HepG2 (cell line): Measurements from ENCODE around the gene LEMD2. TPM values are rescaled to one million over a fixed set of nuclear protein-coding genes. Genes with fewer than 3 reads are reported as not detected.
A peak's percentile ranks its signal among the peaks of the same experiment; 100 is the strongest.

ENCODE experiments used
- GTF3A ChIP-seq: sonication (generic); formaldehyde crosslinking; conservative IDR thresholded peaks from 2 replicates; pipeline ENCODE4 v1.4.0; 2020; ENCODE audit warnings: mild to moderate bottlenecking, missing genetic modification reagents
- HMG20A ChIP-seq: IDR thresholded peaks from 2 replicates; pipeline ENCODE4 v1.6.1; 2016; ENCODE audit warnings: borderline replicate concordance
- HMGA1 ChIP-seq: sonication (generic); formaldehyde crosslinking; conservative IDR thresholded peaks from 2 replicates; pipeline ENCODE4 v1.4.0; 2020; ENCODE audit warnings: missing genetic modification reagents
- MEIS2 ChIP-seq: sonication (generic); formaldehyde crosslinking; IDR thresholded peaks from 2 replicates; pipeline ENCODE4 v1.9.0; 2021; ENCODE audit warnings: mild to moderate bottlenecking, missing genetic modification reagents
- NR2F2 ChIP-seq: IDR thresholded peaks from 2 replicates; pipeline ENCODE4 v1.6.1; 2012; ENCODE audit warnings: low read depth, inconsistent platforms, borderline replicate concordance
- NRL ChIP-seq: sonication (generic); formaldehyde crosslinking; IDR thresholded peaks from 2 replicates; pipeline ENCODE4 v1.5.0; 2020; ENCODE audit warnings: missing genetic modification reagents, mild to moderate bottlenecking, moderate library complexity, borderline replicate concordance
- PRPF4 ChIP-seq: fragments of 200-400 bp; formaldehyde crosslinking; IDR thresholded peaks from 2 replicates; pipeline ENCODE4 v1.6.1; 2016; ENCODE audit warnings: low read length, low read depth; ENCODE audit not compliant: poor library complexity, severe bottlenecking
- RNF219 ChIP-seq: sonication (generic); formaldehyde crosslinking; IDR thresholded peaks from 2 replicates; pipeline ENCODE4 v1.5.0; 2020; ENCODE audit warnings: mild to moderate bottlenecking, missing genetic modification reagents
- SIN3B ChIP-seq: fragments of 150-350 bp; IDR thresholded peaks from 2 replicates; pipeline ENCODE4 v1.6.1; 2014; ENCODE audit warnings: low read length
- SOX5 ChIP-seq: IDR thresholded peaks from 2 replicates; pipeline ENCODE4 v1.6.1; 2016; ENCODE audit warnings: borderline replicate concordance
- SP140L ChIP-seq: sonication (generic); formaldehyde crosslinking; IDR thresholded peaks from 2 replicates; pipeline ENCODE4 v1.4.0; 2020; ENCODE audit warnings: missing genetic modification reagents, borderline replicate concordance
- STAT5B ChIP-seq: sonication (generic); formaldehyde crosslinking; IDR thresholded peaks from 2 replicates; pipeline ENCODE4 v1.4.0; 2020; ENCODE audit warnings: missing genetic modification reagents
- TBL1XR1 ChIP-seq: fragments of 150-350 bp; IDR thresholded peaks from 2 replicates; pipeline ENCODE4 v1.6.1; 2014; ENCODE audit warnings: borderline replicate concordance, low read length; ENCODE audit not compliant: partially characterized antibody
- TGIF2 ChIP-seq: IDR thresholded peaks from 2 replicates; pipeline ENCODE4 v1.6.1; 2016; ENCODE audit warnings: control low read depth, missing compliant biosample characterization
- THYN1 ChIP-seq: sonication (generic); formaldehyde crosslinking; IDR thresholded peaks from 2 replicates; pipeline ENCODE4 v1.8.1; 2023; ENCODE audit warnings: low read depth, mild to moderate bottlenecking, moderate library complexity, missing genetic modification reagents, borderline replicate concordance
- ZBTB2 ChIP-seq: sonication (generic); formaldehyde crosslinking; IDR thresholded peaks from 2 replicates; pipeline ENCODE4 v1.8.0; 2022; ENCODE audit warnings: low read depth, missing genetic modification reagents
- ZFP1 ChIP-seq: IDR thresholded peaks from 2 replicates; pipeline ENCODE4 v1.6.1; 2016
- ZMAT3 ChIP-seq: sonication (generic); formaldehyde crosslinking; conservative IDR thresholded peaks from 2 replicates; pipeline ENCODE4 v1.7.0; 2021; ENCODE audit warnings: missing genetic modification reagents
- ZNF101 ChIP-seq: sonication (generic); formaldehyde crosslinking; IDR thresholded peaks from 2 replicates; pipeline ENCODE4 v1.4.0; 2020; ENCODE audit warnings: mild to moderate bottlenecking, low read depth, missing genetic modification reagents, borderline replicate concordance
- ZNF121 ChIP-seq: sonication (generic); formaldehyde crosslinking; IDR thresholded peaks from 2 replicates; pipeline ENCODE4 v1.5.0; 2020; ENCODE audit warnings: mild to moderate bottlenecking, missing genetic modification reagents
- ZNF569 ChIP-seq: sonication (generic); formaldehyde crosslinking; IDR thresholded peaks from 2 replicates; pipeline ENCODE4 v1.5.0; 2020; ENCODE audit warnings: mild to moderate bottlenecking, missing genetic modification reagents, moderate library complexity, borderline replicate concordance
- ZNF577 ChIP-seq: sonication (generic); formaldehyde crosslinking; IDR thresholded peaks from 2 replicates; pipeline ENCODE4 v1.4.0; 2020; ENCODE audit warnings: mild to moderate bottlenecking, low read depth, missing genetic modification reagents, borderline replicate concordance
- ZNF678 ChIP-seq: sonication (generic); formaldehyde crosslinking; IDR thresholded peaks from 2 replicates; pipeline ENCODE4 v1.4.0; 2020; ENCODE audit warnings: mild to moderate bottlenecking, missing genetic modification reagents
- ZNF691 ChIP-seq: sonication (generic); formaldehyde crosslinking; IDR thresholded peaks from 2 replicates; pipeline ENCODE4 v1.4.0; 2020; ENCODE audit warnings: missing genetic modification reagents, low read depth, mild to moderate bottlenecking, borderline replicate concordance
- ZNF790 ChIP-seq: sonication (generic); formaldehyde crosslinking; IDR thresholded peaks from 2 replicates; pipeline ENCODE4 v1.8.0; 2022; ENCODE audit warnings: missing genetic modification reagents, mild to moderate bottlenecking, borderline replicate concordance
- polyA plus RNA-seq, 8 experiments: library from polyadenylated mRNA; depleted of rRNA in 3 of 8; stranded (reverse) in 7 of 8; unstranded in 1 of 8; fragments of >200 nt; fragmentation: Illumina TruSeq in 4 of 8; extraction: Trizol in 4 of 8; gene quantifications; 2 replicates each; pipeline versions ENCODE4 v1.2.1 to v1.2.3, GENCODE V29; 2011 to 2016; ENCODE audit warnings: low read depth in 4 of 8, missing spikeins in 1 of 8, mixed read lengths in 1 of 8; ENCODE audit not compliant: insufficient read depth in 1 of 8
- total RNA-seq, 5 experiments: library from RNA; depleted of rRNA; stranded (reverse); fragments of >200 nt; fragmentation: Illumina TruSeq; extraction: Trizol; gene quantifications; 2 replicates each; pipeline ENCODE4 v1.2.3, GENCODE V29; 2016; ENCODE audit warnings: low read depth in 1 of 5
- TF ChIP-seq, protein P1 (sequence below): sonication (generic); formaldehyde crosslinking; IDR thresholded peaks from 2 replicates; pipeline ENCODE4 v1.5.0; 2020; ENCODE audit warnings: missing genetic modification reagents

The LEMD2 gene
- total and polyA plus RNA-seq, 2 of the 13 experiments (the other 11 are each of a cell fraction or from before 2014, with no cell fraction given): 45.2 to 62.9 TPM

- TF ChIP-seq RNF219 (CRISPR knock-in tag): no peak
- TF ChIP-seq, protein P1, sequence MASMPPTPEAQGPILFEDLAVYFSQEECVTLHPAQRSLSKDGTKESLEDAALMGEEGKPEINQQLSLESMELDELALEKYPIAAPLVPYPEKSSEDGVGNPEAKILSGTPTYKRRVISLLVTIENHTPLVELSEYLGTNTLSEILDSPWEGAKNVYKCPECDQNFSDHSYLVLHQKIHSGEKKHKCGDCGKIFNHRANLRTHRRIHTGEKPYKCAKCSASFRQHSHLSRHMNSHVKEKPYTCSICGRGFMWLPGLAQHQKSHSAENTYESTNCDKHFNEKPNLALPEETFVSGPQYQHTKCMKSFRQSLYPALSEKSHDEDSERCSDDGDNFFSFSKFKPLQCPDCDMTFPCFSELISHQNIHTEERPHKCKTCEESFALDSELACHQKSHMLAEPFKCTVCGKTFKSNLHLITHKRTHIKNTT: no peak
- TF ChIP-seq SP140L: no peak
- no peak for TF ChIP-seq ZNF577 (CRISPR knock-in tag)
- peak; percentile 60; the same call in 1 of the 2 replicates for TF ChIP-seq ZFP1 (CRISPR knock-in tag)
- TF ChIP-seq ZNF790 (CRISPR knock-in tag): no peak
- no peak for TF ChIP-seq ZNF678 (CRISPR knock-in tag)
- TF ChIP-seq HMGA1: no peak
- TF ChIP-seq GTF3A: no peak
- peak; percentile 85; the same call in 1 of the 2 replicates for TF ChIP-seq ZNF121 (CRISPR knock-in tag)
- TF ChIP-seq NRL (CRISPR knock-in tag): no peak
- no peak for TF ChIP-seq PRPF4
- TF ChIP-seq HMG20A (CRISPR knock-in tag): peak; percentile 79
- no peak for TF ChIP-seq SIN3B
- TF ChIP-seq ZNF691: 0 out of 2 replicates have a peak, but pooled peaks have one; percentile 82
- TF ChIP-seq TBL1XR1: peak; percentile 70
- peak; percentile 86 for TF ChIP-seq TGIF2 (CRISPR knock-in tag)
- TF ChIP-seq SOX5: peak; percentile 67; the same call in 1 of the 2 replicates
- TF ChIP-seq ZBTB2: no peak
- TF ChIP-seq ZNF101 (CRISPR knock-in tag): no peak
- peak; percentile 90 for TF ChIP-seq ZMAT3 (CRISPR knock-in tag)
- TF ChIP-seq MEIS2 (CRISPR knock-in tag): peak; percentile 96
- no peak for TF ChIP-seq STAT5B (CRISPR knock-in tag)
- TF ChIP-seq NR2F2: peak; percentile 91
- no peak for TF ChIP-seq ZNF569
- TF ChIP-seq THYN1 (CRISPR knock-in tag): no peak
Observed at GRCh38 chr6:33761922-33762629, 26.9 kb downstream of the LEMD2 start (continued).
